ENCODE data around the gene ACOT13. TPM values are rescaled to one million over a fixed set of nuclear protein-coding genes. Genes with fewer than 3 reads are reported as not detected.
"Not testable (repeated sequence)": the region's sequence is repeated elsewhere in the genome, so short reads cannot be mapped to it uniquely, and the experiment has no call there.

Gene ACOT13
- total and polyA plus RNA-seq, 2 of the 4 experiments (the other 2 are of a cell fraction), result 3.6 to 25.7 TPM

GRCh38 chr6:24731456-24732134 lies 64.7 kb downstream of the ACOT13 start:
- in situ Hi-C loops (cut with MboI; ENCODE audit: low sequenced_read_pairs); CTCF ChIA-PET: not testable (repeated sequence)
- WGBS, 2 experiments (ENCODE audit: extremely low coverage in 2 of 2, insufficient read length in 1 of 2), result 50% methylated on average over 5 of the region's 6 CpGs; no CpG with 5 or more reads in 1 of the 2 experiments

More at GRCh38 chr6:24731456-24732134, 64.7 kb downstream of the ACOT13 start:
- H3K27ac ChIP-seq (ENCODE audit: insufficient read depth, low read length); BruUV-seq (replicated peaks); H3K18ac ChIP-seq (ENCODE audit: low read depth, low read length); H3K36me3 ChIP-seq (ENCODE audit: control insufficient read depth, insufficient read depth, low read length); H3K4me2 ChIP-seq (ENCODE audit: low read depth, low read length); H3K4me3 ChIP-seq (ENCODE audit: insufficient read depth, low read depth, low read length); H3K9me3 ChIP-seq (ENCODE audit: control insufficient read depth, insufficient read depth, low read length); H3K23ac ChIP-seq (ENCODE audit: low read depth, low read length); H2BK5ac ChIP-seq (ENCODE audit: low read depth, low read length, poor library complexity, severe bottlenecking); POLR2A ChIA-PET (ENCODE audit: unreplicated experiment); H2AFZ ChIP-seq (replicated peaks; ENCODE audit: low read length, poor library complexity); H2BK120ac ChIP-seq (ENCODE audit: low read depth, low read length); dilution Hi-C loops (cut with HindIII; ENCODE audit: low sequenced_read_pairs, unreplicated experiment); H3K14ac ChIP-seq (replicated peaks; ENCODE audit: low read depth, low read length); ATAC-seq (ENCODE audit: low read depth); H3K9me1 ChIP-seq (ENCODE audit: insufficient read depth, low read length); H3K79me1 ChIP-seq (ENCODE audit: low read depth in 1 of 2, low read length in 2 of 2); H4K5ac ChIP-seq (ENCODE audit: low read depth, low read length); H3K4ac ChIP-seq (ENCODE audit: low read depth, low read length); H4K20me1 ChIP-seq (ENCODE audit: insufficient read depth, low read length); H2BK20ac ChIP-seq (ENCODE audit: low read depth, low read length); H3K56ac ChIP-seq (ENCODE audit: extremely low read depth, insufficient read depth, low read length); H3K27me3 ChIP-seq (ENCODE audit: control insufficient read depth, insufficient read depth, low read length); H2BK15ac ChIP-seq (ENCODE audit: low read depth, low read length); H3K4me1 ChIP-seq (ENCODE audit: control insufficient read depth, insufficient read depth, low read length); intact Hi-C loops (cut with micrococcal nuclease); H2AK9ac ChIP-seq (replicated peaks; ENCODE audit: low read depth, low read length, poor library complexity); H4K8ac ChIP-seq (ENCODE audit: low read depth in 2 of 2, low read length in 2 of 2); H3K9ac ChIP-seq (ENCODE audit: low read depth, low read length); H4K91ac ChIP-seq (ENCODE audit: insufficient read depth, low read depth, low read length); H2AK5ac ChIP-seq (ENCODE audit: low read depth, low read length); DNase-seq: not testable (repeated sequence)
